HG03060 (cell line): ENCODE results near the gene ACRBP.

ENCODE experiments used
- ATAC-seq: cut with Tn5 transposase; IDR thresholded peaks from one replicate; pipeline ENCODE4 v1.9.1; 2021; ENCODE audit warnings: low read depth, moderate number of reproducible peaks; ENCODE audit not compliant: unreplicated experiment

Gene ACRBP

DNA sequence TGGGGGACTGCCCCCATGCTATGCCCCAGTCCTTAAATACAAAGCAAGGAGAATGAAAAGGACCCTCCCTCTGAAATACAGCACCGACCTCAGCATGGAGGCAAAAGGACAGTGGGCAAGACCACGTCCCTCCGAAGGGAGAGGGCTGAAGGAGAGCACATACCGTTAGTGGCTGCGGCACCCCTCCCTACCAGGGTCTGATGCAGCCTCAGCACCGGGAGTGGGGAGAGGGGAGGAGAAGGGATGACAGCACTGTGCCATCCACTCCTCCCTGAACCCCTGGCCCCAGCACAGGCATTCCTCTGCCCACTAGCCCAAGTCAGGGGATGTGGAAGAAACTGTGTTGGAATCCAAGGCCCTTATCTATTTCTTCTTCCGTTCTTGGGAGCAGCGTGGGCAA lies 3.6 kb upstream of the ACRBP start:
- ATAC-seq, result no peak

- no peak for ATAC-seq
Measured at GRCh38 chr12:6646276-6647082, 753 bp downstream of the ACRBP start.

DNA sequence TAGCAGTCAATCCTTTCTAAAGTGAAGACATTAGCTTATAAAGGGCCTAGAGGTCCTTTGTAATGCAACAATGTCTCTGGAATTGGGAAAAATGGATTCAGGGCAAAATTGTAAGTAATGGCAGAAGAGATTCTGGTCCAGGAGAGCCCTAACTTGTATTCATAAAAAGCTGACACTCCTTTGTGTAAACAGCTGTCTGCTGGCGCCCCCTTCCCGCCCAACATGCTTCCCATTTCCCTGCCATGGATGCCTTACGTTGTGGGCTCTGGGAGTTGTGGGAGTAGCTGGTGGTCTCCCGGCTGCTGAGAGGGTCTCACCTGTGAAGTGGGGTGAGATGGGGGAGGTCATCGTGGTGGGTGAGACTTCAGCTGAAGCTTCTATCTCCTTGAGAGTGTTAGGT lies 2.3 kb downstream of the ACRBP start:
- ATAC-seq, result no peak

GRCh38 chr12:6644257-6644596 lies 3.0 kb downstream of the ACRBP start:
- ATAC-seq, result no peak

DNA sequence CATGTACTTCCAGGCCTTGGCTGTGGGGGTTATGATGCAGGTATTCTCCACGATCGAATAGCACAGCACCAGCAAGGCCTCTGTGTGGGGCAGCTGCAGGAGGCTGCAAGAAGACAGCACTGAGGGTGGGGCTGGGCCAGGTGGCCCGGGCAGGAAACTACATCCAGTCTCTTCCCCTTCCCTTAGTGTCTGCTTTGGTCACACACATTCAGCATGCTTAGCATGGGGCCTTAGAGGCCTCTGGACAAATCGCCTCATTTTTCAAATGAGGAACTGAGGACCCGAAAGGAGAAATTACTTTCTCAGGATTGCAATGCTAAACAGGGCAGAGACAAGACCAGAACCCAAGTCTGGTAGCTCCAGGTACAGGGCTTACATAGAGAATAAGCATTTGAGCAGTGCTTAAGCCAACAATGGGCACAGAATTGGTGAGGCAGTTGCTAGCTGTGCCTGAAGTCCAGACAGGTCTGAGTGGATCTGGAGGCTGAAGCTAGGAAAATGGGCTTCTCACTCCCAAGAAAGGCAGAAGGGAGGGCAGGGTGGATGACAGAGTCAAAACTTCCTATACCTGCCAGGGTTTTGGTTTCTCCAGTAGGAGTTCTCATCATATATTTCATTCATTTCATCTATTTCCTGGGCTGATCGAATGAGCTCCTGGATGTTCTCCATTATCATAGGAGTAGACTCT lies 3.5 kb downstream of the ACRBP start:
- no peak for ATAC-seq

GRCh38 chr12:6641131-6641530 lies 6.1 kb downstream of the ACRBP start:
- no peak for ATAC-seq

GRCh38 chr12:6640497-6640896 lies 6.7 kb downstream of the ACRBP start:
- ATAC-seq, result no peak

- ATAC-seq, result no peak
Measured at GRCh38 chr12:6639151-6639801, 8.0 kb downstream of the ACRBP start.

GRCh38 chr12:6638305-6638704 lies 8.9 kb downstream of the ACRBP start:
- ATAC-seq, result no peak

DNA sequence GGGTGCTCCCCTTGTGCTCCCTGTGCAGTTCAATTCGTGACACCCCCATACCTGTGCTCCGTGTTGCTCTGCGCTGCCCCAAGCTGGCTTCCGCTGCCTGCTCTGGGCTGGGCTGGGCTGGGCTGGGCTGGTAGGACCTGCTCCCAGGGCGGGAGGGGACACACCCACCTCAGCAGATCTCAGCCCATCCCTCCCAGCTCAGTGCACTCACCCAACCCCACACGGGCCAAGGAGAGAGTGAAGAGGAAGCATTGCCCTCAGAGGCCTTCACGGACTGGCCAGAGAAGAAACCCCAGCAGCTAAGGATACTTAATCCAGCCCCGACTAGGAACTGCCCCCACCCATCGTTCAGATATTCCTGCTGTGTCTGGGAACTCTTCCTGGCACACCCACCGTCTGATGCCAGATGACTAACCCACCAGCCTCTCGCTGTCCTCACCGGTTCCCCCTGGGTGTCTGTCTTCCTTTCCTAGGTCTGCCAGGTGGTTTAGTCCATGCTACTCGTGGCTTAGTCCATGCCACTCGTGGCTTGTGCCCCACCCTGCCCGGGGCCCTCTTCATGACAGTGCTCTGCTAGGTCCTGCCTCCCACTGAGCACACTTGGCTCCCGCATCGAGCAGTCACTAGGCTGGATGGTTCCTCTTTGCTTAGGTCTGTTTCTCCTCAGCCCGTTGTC lies 11.2 kb downstream of the ACRBP start, which contains the start of gene LPAR5:
Gene LPAR5, minus strand, starts transcription at position 104 of the 676 bp plus-strand sequence. CDS start 14,711 bp downstream, outside the sequence.
- peak; percentile 5 for ATAC-seq

- peak; percentile 39 for ATAC-seq
Measured at GRCh38 chr12:6635375-6635855, 11.8 kb downstream of the ACRBP start.

DNA sequence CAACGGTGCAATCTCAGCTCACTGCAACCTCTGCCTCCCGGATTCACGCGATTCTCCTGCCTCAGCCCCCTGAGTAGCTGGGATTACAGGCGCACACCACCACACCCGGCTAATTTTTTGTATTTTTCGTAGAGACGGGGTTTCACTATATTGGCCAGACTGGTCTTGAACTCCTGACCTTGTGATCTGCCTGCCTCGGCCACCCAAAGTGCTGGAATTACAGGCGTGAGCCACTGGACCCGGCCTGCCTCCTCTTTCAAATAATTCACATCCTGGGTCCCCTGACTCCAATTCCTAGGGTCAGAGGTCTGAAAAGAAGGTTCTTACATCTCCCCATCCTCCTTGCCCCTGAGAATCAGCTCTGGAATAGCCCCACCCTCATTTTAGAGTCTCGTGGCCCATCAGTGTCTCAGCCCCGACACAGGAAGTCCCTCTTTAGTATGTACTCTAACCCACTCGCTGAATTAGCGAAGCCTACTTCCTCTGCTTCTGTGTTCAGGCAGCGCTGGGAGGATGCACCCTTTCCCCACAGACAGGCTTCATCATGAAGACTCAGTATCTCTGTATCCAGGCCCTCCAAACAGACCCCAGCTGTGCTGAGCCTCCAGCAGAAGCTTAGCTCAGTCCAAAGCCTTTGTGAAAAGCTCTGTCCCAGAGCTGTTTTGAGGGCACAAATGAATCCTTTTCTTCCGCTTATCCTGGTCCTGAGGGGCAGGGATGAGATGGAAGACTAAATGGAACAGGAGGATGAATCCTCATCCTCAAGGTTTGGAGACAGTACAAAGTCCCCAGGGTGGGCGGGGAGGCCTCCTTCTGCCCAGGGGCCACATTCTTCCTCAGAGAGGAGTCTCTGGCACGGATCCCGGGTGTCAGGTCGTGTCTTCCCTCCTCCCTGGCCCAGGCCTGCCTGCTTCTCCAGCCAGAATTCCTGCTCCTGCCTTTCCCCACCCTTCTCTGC lies 14.9 kb downstream of the ACRBP start:
- ATAC-seq, result no peak

DNA sequence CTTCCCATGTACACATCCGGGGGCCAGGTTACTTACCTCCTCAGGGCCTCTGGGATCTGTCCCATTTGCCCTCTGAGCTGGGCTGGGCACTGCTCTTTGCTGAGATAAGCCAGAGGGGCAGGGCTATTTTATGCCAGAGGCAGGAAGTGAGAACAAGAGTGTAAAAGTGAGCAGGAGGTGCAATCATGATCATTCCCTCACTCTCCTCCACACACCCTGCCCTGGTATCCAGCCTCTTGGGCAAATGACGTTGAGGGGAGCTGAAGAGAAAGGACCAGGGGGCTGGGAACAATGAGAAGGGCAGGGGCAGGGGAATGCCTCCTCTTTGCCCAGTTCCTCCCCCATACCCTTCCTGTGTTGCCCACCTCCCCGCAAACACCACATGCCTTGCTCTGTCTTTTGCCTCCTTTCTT lies 15.7 kb downstream of the ACRBP start:
- ATAC-seq, result no peak

DNA sequence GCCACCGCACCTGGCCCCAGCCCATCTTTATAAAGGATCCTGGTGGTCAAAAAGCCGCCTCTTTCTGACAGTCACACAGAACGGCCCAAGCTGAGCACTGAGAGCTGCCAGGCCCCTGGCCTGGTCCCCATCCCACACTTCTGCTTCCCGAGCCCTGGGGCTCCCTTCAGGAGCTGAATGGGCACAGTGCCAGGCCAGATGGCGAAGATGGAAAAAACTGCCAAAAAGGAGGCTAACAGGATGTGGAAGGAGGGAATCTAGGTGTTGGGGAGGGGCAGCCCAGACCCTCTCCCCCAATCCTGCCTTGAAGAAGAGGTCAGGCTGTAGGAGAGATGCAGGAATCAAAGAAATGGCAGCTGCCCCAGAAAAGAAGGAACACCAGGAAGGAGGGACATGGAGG lies 16.5 kb downstream of the ACRBP start:
- ATAC-seq, result no peak

GRCh38 chr12:6627616-6628015 lies 19.6 kb downstream of the ACRBP start:
- no peak for ATAC-seq

DNA sequence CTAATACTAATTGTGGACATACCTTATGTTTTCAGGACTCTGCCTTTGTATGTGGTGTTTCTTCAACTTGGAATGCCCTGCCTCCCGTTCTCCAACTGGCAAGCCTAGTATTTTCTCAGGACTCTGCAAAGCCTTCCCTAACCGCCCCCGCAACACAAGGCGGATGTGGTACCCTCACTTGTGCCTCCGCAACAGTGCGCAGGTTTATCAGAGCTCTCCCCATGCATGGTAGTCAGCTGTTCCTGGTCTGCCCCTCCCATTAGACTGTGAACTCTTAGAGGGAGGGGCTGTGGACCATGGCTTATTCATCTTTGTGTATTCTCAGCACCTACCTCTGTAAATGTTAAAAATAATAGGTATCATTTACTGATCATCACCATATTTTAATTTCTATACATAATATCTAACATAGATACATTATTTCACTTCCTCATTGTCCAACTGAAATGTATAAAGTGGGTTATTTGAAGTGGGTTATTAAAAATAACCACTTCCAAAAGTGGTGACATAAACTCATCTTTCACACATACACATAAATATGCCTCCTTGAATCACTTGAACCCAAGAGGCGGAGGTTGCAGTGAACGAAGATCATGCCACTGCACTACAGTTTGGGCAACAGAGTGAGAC lies 20.5 kb downstream of the ACRBP start:
- no peak for ATAC-seq

- ATAC-seq, result no peak
Measured at GRCh38 chr12:6620885-6621274, 26.4 kb downstream of the ACRBP start.

GRCh38 chr12:6620137-6620884 lies 26.9 kb downstream of the ACRBP start:
- no peak for ATAC-seq
